B cell (primary cell): ENCODE data around the gene PCNX4.

Source experiments
- EZH2 ChIP-seq: IDR thresholded peaks from 2 replicates; pipeline ENCODE4 v1.6.1; 2012; ENCODE audit warnings: borderline replicate concordance, low read depth, mild to moderate bottlenecking, moderate library complexity, low read length; ENCODE audit not compliant: insufficient read depth, poor library complexity, severe bottlenecking
- TF ChIP-seq, protein P1 (sequence below): fragments of 200-600 bp; IDR thresholded peaks from one replicate; pipeline ENCODE4 v1.8.0; 2022; ENCODE audit warnings: antibody characterized with exemption, mild to moderate bottlenecking

DNA sequence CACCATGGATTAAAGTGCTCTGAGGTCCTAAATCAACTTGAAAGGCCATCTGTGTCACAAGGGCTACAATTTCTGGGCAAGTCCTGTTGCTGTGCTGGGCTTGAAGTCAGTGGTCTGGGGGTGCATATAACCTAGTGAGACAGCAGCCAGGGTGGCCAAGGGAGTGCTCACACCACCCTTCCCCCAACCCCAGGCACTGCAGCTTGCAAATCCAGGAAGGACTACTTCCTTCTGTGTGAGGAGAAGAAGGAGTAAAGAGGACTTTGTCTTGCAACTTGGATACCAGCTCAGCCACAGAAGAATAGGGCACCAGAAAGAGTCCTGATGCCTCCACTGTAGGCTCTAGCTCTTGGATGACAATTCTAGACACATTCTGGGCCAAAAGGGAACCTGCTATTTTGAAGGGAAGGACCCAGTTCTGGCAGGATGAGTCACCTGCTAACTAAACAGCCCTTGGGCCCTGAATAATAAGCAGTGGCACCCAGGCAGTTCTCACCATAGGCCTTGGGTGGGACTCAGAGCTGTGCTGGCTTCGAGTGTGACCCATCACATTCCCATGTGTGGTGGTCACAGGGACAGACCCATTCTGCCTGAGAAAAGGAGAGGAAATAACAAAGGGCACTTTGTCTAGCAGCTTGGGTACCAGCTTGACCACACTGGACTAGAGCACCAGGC, 106.0 kb downstream of the PCNX4 start:
- no peak for TF ChIP-seq EZH2
- TF ChIP-seq, protein P1, sequence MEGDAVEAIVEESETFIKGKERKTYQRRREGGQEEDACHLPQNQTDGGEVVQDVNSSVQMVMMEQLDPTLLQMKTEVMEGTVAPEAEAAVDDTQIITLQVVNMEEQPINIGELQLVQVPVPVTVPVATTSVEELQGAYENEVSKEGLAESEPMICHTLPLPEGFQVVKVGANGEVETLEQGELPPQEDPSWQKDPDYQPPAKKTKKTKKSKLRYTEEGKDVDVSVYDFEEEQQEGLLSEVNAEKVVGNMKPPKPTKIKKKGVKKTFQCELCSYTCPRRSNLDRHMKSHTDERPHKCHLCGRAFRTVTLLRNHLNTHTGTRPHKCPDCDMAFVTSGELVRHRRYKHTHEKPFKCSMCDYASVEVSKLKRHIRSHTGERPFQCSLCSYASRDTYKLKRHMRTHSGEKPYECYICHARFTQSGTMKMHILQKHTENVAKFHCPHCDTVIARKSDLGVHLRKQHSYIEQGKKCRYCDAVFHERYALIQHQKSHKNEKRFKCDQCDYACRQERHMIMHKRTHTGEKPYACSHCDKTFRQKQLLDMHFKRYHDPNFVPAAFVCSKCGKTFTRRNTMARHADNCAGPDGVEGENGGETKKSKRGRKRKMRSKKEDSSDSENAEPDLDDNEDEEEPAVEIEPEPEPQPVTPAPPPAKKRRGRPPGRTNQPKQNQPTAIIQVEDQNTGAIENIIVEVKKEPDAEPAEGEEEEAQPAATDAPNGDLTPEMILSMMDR, result no peak
